H1 (cell line): Measurements from ENCODE around the gene FOXG1. TPM values are rescaled to one million over a fixed set of nuclear protein-coding genes. Genes with fewer than 3 reads are reported as not detected.

Source experiments
- ASH2L ChIP-seq: fragments of 200-600, 300-600 bp; sonication (generic); IDR thresholded peaks from one replicate; pipeline ENCODE4 v1.7.1; 2017; ENCODE audit warnings: low read length
- CREB1 ChIP-seq: IDR thresholded peaks from 2 replicates; pipeline ENCODE4 v1.6.1; 2012; ENCODE audit warnings: inconsistent platforms
- E2F6 ChIP-seq: IDR thresholded peaks from 2 replicates; pipeline ENCODE4 v1.6.1; 2012; ENCODE audit warnings: inconsistent platforms
- EZH2 ChIP-seq: fragments of 200-600 bp; sonication (generic); IDR thresholded peaks from 2 replicates; pipeline ENCODE4 v1.7.1; 2012; ENCODE audit warnings: low read depth, mild to moderate bottlenecking, moderate library complexity, low read length, inconsistent platforms; ENCODE audit not compliant: severe bottlenecking
- GTF2F1 ChIP-seq: IDR thresholded peaks from 2 replicates; pipeline ENCODE4 v1.6.1; 2012; ENCODE audit warnings: low read depth, low read length, improper control_type of control experiment, borderline replicate concordance
- HDAC2 ChIP-seq, 2 experiments: fragments of 300-600 bp in 1 of 2; sonication (generic) in 1 of 2; IDR thresholded peaks; 2 replicates each; pipeline ENCODE4 v1.6.1; 2011 to 2012; ENCODE audit warnings: low read depth in 2 of 2, low read length in 2 of 2, mild to moderate bottlenecking in 2 of 2, moderate library complexity in 2 of 2, borderline replicate concordance in 1 of 2, inconsistent platforms in 1 of 2
- HDAC6 ChIP-seq: IDR thresholded peaks from one replicate; pipeline ENCODE4 v1.7.1; 2012; ENCODE audit warnings: low read depth, mild to moderate bottlenecking, inconsistent platforms, low read length, moderate library complexity
- MAFK ChIP-seq: IDR thresholded peaks from 2 replicates; pipeline ENCODE4 v1.6.1; 2012; ENCODE audit warnings: low read depth, mild to moderate bottlenecking, improper control_type of control experiment, low read length
- RFX5 ChIP-seq: IDR thresholded peaks from 2 replicates; pipeline ENCODE4 v1.6.1; 2011; ENCODE audit warnings: low read depth, low read length, improper control_type of control experiment, borderline replicate concordance
- SIRT6 ChIP-seq: IDR thresholded peaks from one replicate; pipeline ENCODE4 v1.7.1; 2012; ENCODE audit warnings: low read length, inconsistent platforms
- polyA plus RNA-seq, 7 experiments: library from polyadenylated mRNA; depleted of rRNA in 3 of 7; stranded (reverse) in 5 of 7; unstranded in 2 of 7; fragments of >200 nt in 5 of 7; fragments of 200-250 nt in 2 of 7; gene quantifications; 1 replicate in 5 of 7; 2 replicates in 1 of 7; 4 replicates in 1 of 7; pipeline versions ENCODE4 v1.2.1 to v1.2.3, GENCODE V29; 2011 to 2013; ENCODE audit warnings: missing spikeins in 2 of 7, mixed read lengths in 2 of 7
- total RNA-seq: library from RNA; stranded (reverse); fragmentation: NEBNext Ultra II Directional; extraction: Animal tissue kit (Norgen Biotek cat#: 25700); gene quantifications from 2 replicates; pipeline ENCODE4 v1.2.1, GENCODE V29; 2021
- TF ChIP-seq, protein P1 (sequence below): IDR thresholded peaks from 2 replicates; pipeline ENCODE4 v1.6.1; 2012; ENCODE audit warnings: low read length, inconsistent platforms
- TF ChIP-seq, protein P2 (sequence below): IDR thresholded peaks from 2 replicates; pipeline ENCODE4 v1.6.1; 2012; ENCODE audit warnings: inconsistent platforms

FOXG1 gene
- total and polyA plus RNA-seq, 2 of the 8 experiments (the other 6 are each of a cell fraction or from before 2014, with no cell fraction given) = 0.03 to 0.24 TPM

GRCh38 chr14:28765831-28766468, 637 bp upstream of the FOXG1 start (continued):
- TF ChIP-seq HDAC2 (IDR thresholded peaks at IDR 0.05; ENCODE audit: borderline replicate concordance in 1 of 2, low read depth in 2 of 2, low read length in 2 of 2) = no peak
- TF ChIP-seq HDAC6 = no peak
- TF ChIP-seq RFX5 = no peak
- TF ChIP-seq E2F6 = no peak
- TF ChIP-seq, protein P1, sequence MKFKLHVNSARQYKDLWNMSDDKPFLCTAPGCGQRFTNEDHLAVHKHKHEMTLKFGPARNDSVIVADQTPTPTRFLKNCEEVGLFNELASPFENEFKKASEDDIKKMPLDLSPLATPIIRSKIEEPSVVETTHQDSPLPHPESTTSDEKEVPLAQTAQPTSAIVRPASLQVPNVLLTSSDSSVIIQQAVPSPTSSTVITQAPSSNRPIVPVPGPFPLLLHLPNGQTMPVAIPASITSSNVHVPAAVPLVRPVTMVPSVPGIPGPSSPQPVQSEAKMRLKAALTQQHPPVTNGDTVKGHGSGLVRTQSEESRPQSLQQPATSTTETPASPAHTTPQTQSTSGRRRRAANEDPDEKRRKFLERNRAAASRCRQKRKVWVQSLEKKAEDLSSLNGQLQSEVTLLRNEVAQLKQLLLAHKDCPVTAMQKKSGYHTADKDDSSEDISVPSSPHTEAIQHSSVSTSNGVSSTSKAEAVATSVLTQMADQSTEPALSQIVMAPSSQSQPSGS = no peak
- TF ChIP-seq MAFK = no peak
- TF ChIP-seq EZH2 = peak; percentile 84
- TF ChIP-seq CREB1 = no peak
- no peak for TF ChIP-seq SIRT6
- no peak for TF ChIP-seq GTF2F1
- peak; percentile 81 for TF ChIP-seq ASH2L
- TF ChIP-seq, protein P2, sequence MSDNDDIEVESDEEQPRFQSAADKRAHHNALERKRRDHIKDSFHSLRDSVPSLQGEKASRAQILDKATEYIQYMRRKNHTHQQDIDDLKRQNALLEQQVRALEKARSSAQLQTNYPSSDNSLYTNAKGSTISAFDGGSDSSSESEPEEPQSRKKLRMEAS = no peak
